HL-60 (cell line): ENCODE results near the gene SRSF9.
"Not testable (repeated sequence)": the region's sequence is repeated elsewhere in the genome, so short reads cannot be mapped to it uniquely, and the experiment has no call there.

Experiments
- DNase-seq, 2 experiments: peaks; one replicate each; pipeline ENCODE4 v3.0.0-alpha.2; 2010 to 2020; ENCODE audit warnings: low read depth in 1 of 2, low spot score in 1 of 2
- H3K27ac ChIP-seq: fragments of 250-450 bp; sonication (Bioruptor Pico); replicated peaks from 2 replicates; pipeline ENCODE4 v1.5.1; 2020; ENCODE audit warnings: mild to moderate bottlenecking, moderate library complexity
- H3K27me3 ChIP-seq: fragments of 250-450 bp; sonication (Bioruptor Pico); 2 replicates; pipeline ENCODE4 v1.5.1; 2021; ENCODE audit warnings: mild to moderate bottlenecking, moderate library complexity; ENCODE audit not compliant: insufficient read depth, poor library complexity, severe bottlenecking
- H3K4me3 ChIP-seq: replicated peaks from 2 replicates; pipeline ENCODE4 v1.5.1; 2011; ENCODE audit warnings: mild to moderate bottlenecking, control low read depth, low read length; ENCODE audit not compliant: insufficient read depth
- GABPA ChIP-seq: IDR thresholded peaks from 2 replicates; pipeline ENCODE4 v1.6.1; 2012; ENCODE audit warnings: low read depth
- POLR2AphosphoS5 ChIP-seq: IDR thresholded peaks from 2 replicates; pipeline ENCODE4 v1.6.1; 2012; ENCODE audit warnings: low read depth
- SPI1 ChIP-seq: IDR thresholded peaks from 2 replicates; pipeline ENCODE4 v1.6.1; 2012; ENCODE audit warnings: low read depth, mild to moderate bottlenecking, borderline replicate concordance
- TF ChIP-seq, protein P1 (sequence below): IDR thresholded peaks from one replicate; pipeline ENCODE4 v1.5.1; 2011; ENCODE audit warnings: low read length, control low read depth, inconsistent platforms; ENCODE audit not compliant: insufficient read depth
- TF ChIP-seq, protein P2 (sequence below): IDR thresholded peaks from 2 replicates; pipeline ENCODE4 v1.6.1; 2012; ENCODE audit warnings: low read depth; ENCODE audit not compliant: insufficient replicate concordance

Gene SRSF9

DNA sequence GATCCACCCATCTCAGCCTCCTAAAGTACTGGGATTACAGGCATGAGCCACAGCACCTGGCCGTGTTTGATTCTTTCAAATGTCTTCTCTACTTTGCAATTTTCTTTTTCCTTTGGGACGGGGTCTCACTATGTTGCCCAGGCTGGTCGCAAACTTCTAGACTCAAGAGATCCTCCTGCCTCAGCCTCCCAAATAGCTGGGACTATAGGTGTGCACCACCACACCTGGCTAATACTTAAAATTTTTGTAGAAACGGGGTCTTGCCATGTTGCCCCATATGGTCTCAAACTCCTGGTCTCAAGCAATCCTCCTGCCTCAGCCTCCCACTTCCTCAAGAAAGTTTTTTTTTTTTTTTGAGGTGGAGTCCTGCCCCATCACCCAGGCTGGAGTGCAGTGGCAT, 21.6 kb downstream of the SRSF9 start:
- no peak overlapping the region for H3K27ac ChIP-seq
- DNase-seq, result no peak
- TF ChIP-seq POLR2AphosphoS5, result no peak
- TF ChIP-seq GABPA, result no peak
- no peak for TF ChIP-seq SPI1
- TF ChIP-seq, protein P1, sequence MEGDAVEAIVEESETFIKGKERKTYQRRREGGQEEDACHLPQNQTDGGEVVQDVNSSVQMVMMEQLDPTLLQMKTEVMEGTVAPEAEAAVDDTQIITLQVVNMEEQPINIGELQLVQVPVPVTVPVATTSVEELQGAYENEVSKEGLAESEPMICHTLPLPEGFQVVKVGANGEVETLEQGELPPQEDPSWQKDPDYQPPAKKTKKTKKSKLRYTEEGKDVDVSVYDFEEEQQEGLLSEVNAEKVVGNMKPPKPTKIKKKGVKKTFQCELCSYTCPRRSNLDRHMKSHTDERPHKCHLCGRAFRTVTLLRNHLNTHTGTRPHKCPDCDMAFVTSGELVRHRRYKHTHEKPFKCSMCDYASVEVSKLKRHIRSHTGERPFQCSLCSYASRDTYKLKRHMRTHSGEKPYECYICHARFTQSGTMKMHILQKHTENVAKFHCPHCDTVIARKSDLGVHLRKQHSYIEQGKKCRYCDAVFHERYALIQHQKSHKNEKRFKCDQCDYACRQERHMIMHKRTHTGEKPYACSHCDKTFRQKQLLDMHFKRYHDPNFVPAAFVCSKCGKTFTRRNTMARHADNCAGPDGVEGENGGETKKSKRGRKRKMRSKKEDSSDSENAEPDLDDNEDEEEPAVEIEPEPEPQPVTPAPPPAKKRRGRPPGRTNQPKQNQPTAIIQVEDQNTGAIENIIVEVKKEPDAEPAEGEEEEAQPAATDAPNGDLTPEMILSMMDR, result no peak
- TF ChIP-seq, protein P2, sequence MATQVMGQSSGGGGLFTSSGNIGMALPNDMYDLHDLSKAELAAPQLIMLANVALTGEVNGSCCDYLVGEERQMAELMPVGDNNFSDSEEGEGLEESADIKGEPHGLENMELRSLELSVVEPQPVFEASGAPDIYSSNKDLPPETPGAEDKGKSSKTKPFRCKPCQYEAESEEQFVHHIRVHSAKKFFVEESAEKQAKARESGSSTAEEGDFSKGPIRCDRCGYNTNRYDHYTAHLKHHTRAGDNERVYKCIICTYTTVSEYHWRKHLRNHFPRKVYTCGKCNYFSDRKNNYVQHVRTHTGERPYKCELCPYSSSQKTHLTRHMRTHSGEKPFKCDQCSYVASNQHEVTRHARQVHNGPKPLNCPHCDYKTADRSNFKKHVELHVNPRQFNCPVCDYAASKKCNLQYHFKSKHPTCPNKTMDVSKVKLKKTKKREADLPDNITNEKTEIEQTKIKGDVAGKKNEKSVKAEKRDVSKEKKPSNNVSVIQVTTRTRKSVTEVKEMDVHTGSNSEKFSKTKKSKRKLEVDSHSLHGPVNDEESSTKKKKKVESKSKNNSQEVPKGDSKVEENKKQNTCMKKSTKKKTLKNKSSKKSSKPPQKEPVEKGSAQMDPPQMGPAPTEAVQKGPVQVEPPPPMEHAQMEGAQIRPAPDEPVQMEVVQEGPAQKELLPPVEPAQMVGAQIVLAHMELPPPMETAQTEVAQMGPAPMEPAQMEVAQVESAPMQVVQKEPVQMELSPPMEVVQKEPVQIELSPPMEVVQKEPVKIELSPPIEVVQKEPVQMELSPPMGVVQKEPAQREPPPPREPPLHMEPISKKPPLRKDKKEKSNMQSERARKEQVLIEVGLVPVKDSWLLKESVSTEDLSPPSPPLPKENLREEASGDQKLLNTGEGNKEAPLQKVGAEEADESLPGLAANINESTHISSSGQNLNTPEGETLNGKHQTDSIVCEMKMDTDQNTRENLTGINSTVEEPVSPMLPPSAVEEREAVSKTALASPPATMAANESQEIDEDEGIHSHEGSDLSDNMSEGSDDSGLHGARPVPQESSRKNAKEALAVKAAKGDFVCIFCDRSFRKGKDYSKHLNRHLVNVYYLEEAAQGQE, result no peak
- no peaks in the 10 kb centered on the region for H3K27me3 ChIP-seq
- H3K4me3 ChIP-seq, result no peak overlapping the region

DNA sequence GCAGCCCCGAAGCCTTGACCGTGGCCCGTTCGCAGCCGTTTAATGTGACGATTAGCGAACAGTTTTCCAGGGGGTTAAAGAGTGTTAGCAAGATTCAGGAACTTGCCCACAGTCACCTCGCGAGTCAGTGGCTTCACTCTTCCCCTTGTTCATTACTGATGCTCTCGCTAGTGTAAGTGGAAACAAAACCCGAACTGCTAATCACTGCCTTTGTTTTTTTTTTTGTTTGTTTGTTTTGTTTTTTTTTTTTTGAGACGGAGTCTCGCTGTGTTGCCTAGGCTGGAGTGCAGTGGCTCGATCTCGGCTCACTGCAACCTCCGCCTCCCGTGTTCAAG, 22.7 kb downstream of the SRSF9 start:
- DNase-seq, H3K27me3 ChIP-seq: not testable (repeated sequence)
- H3K27ac ChIP-seq, result peak overlapping the region; percentile 93
- H3K4me3 ChIP-seq, result peak overlapping the region; percentile 89

DNA sequence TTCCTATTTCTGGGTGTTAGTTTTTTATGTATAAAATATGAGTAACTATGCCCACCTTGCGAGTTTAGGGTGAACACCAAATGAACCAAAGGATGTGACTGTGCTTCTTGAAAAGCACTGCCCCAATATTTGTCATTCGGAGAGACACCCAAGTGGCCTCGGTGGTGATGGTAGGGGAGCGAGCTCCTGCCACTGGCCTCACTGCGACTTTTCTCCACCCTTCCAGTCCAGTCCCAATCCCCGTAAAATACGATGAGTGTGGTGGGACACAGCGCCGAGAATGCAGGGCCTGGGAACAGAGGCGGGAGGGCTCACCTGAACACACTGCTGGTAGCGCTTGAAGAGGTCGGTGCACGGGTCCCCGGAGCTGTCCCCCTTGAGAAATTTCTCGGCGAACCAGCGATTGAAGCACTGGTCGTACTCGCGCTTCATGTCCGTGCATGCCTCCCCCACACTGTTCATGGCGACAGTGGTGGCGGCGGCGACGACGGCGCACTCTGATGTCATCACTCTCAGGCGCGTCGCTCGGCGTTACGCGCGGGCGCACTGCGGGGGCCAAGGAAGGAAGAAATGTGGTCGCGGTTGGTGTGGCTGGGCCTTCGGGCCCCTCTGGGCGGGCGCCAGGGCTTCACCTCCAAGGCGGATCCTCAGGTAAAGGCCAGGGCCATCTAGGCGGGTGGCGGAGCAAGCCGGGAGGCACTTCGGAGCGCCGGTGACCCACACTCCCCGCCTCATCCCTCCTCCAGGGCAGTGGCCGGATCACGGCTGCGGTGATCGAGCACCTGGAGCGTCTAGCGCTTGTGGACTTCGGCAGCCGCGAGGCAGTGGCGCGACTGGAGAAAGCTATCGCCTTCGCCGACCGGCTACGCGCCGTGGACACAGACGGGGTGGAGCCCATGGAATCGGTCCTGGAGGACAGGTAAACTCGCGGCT, 23.4 kb downstream of the SRSF9 start, which contains the start of the genes GATC and TRIAP1:
TSS of gene GATC (plus strand) at position 534 of the 933 bp plus-strand sequence. CDS start at position 571, 37 bp downstream.
TSS of gene TRIAP1 (minus strand) at position 474 of the 933 bp plus-strand sequence. CDS start at position 462, 12 bp downstream.
- Histone ChIP-seq H3K27me3 (no peaks in the 10 kb centered on the region), H3K4me3 (peak within 1 kb of the TSS; percentile 89), H3K27ac (peak within 1 kb of the TSS; percentile 93)
- TF ChIP-seq, protein P1, result no peak
- TF ChIP-seq, protein P2, result no peak
- TF ChIP-seq SPI1 (peak; percentile 38; the same call in 1 of the 2 replicates), GABPA (peak; percentile 36; the same call in 1 of the 2 replicates), POLR2AphosphoS5 (peak; percentile 97)
- peak; percentile 84 to 89 for DNase-seq

DNA sequence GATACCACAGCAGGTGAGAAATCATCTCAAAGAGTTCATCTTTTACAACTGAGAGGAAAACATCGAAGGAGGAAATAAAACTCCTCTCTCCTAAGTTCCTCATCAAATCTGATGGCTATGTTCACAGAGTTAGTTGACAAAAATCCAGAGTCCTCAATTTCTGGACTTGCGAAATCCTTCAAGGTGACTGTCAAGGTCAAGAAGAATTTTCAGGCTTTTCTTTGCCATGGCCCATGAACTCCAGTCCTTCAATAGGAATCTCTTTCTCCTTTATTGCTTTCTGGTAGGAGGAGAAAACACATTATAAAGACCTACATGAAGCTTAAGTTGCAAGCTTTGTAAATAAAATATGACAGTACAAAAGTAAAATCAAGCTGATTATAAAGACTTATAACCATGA, 24.9 kb downstream of the SRSF9 start:
- Histone ChIP-seq H3K27ac (peak overlapping the region; percentile 36), H3K4me3 (no peak overlapping the region)

More for the DNA sequence above, 24.9 kb downstream of the SRSF9 start:
- no peak for TF ChIP-seq SPI1
- TF ChIP-seq, protein P1, result no peak
- no peak for TF ChIP-seq GABPA
- no peak for TF ChIP-seq POLR2AphosphoS5
- no peak for DNase-seq
- no peaks in the 10 kb centered on the region for H3K27me3 ChIP-seq
